ENCODE measurements around the gene KAZN. TPM values are rescaled to one million over a fixed set of nuclear protein-coding genes. Genes with fewer than 3 reads are reported as not detected.

Gene KAZN
- total RNA-seq, 1 experiment from 2014 or later = 15.6 TPM

DNA sequence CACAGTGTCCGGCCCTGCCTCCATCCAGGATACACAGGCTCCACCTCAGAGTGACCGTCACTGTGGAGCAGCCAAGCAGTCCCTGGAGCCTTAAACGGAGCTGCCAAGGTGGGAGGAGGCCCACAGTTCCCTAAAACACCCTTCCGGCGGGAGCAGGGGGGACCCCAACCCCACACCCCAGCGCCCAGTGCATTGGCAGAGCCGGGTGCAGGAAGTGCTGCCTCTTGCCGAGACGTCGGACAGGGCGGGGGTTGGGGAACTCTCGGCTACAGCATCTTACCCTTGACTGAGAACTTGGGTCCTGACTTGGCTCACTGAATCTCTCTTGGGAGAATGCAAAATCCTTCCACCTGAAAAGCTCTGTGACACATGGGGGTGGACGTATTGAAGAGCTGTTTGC is 516.4 kb downstream of the KAZN start:
- ChIA-PET CTCF (no interaction called here), POLR2A (ENCODE audit: unreplicated experiment) (no interaction called here)
- H3K4me2 ChIP-seq = no peak overlapping the region
- no peaks in the 10 kb centered on the region for H3K36me3 ChIP-seq (ENCODE audit: low read depth)
- DNase-seq = no peak
- TF ChIP-seq, protein P1, sequence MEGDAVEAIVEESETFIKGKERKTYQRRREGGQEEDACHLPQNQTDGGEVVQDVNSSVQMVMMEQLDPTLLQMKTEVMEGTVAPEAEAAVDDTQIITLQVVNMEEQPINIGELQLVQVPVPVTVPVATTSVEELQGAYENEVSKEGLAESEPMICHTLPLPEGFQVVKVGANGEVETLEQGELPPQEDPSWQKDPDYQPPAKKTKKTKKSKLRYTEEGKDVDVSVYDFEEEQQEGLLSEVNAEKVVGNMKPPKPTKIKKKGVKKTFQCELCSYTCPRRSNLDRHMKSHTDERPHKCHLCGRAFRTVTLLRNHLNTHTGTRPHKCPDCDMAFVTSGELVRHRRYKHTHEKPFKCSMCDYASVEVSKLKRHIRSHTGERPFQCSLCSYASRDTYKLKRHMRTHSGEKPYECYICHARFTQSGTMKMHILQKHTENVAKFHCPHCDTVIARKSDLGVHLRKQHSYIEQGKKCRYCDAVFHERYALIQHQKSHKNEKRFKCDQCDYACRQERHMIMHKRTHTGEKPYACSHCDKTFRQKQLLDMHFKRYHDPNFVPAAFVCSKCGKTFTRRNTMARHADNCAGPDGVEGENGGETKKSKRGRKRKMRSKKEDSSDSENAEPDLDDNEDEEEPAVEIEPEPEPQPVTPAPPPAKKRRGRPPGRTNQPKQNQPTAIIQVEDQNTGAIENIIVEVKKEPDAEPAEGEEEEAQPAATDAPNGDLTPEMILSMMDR (conservative IDR thresholded peaks at IDR 0.05) = no peak
- no peak for TF ChIP-seq EZH2 (IDR thresholded peaks at IDR 0.05; ENCODE audit: low read depth)
- no TSS peak for BruUV-seq (replicated peaks)
- H3K9me3 ChIP-seq (ENCODE audit: insufficient read depth, low read depth) = no peaks in the 10 kb centered on the region
- no peaks in the 10 kb centered on the region for H3F3A ChIP-seq (ENCODE audit: insufficient read depth, low read depth)
- no peaks in the 10 kb centered on the region for H3K4me1 ChIP-seq (replicated peaks; ENCODE audit: insufficient read depth)
- H3K79me2 ChIP-seq (ENCODE audit: low read depth) = no peaks in the 10 kb centered on the region
- no peak overlapping the region for H3K27ac ChIP-seq
- H3K9me2 ChIP-seq (ENCODE audit: insufficient read depth) = no peaks in the 10 kb centered on the region
- H3K27me3 ChIP-seq (ENCODE audit: insufficient read depth, low read depth) = no peaks in the 10 kb centered on the region
- intact Hi-C loops (cut with micrococcal nuclease; ENCODE audit: unreplicated experiment) = no loop called here
- H4K20me1 ChIP-seq (ENCODE audit: insufficient read depth) = no peaks in the 10 kb centered on the region
- H3K4me3 ChIP-seq = no peak overlapping the region
- H2AFZ ChIP-seq = no peak overlapping the region

DNA sequence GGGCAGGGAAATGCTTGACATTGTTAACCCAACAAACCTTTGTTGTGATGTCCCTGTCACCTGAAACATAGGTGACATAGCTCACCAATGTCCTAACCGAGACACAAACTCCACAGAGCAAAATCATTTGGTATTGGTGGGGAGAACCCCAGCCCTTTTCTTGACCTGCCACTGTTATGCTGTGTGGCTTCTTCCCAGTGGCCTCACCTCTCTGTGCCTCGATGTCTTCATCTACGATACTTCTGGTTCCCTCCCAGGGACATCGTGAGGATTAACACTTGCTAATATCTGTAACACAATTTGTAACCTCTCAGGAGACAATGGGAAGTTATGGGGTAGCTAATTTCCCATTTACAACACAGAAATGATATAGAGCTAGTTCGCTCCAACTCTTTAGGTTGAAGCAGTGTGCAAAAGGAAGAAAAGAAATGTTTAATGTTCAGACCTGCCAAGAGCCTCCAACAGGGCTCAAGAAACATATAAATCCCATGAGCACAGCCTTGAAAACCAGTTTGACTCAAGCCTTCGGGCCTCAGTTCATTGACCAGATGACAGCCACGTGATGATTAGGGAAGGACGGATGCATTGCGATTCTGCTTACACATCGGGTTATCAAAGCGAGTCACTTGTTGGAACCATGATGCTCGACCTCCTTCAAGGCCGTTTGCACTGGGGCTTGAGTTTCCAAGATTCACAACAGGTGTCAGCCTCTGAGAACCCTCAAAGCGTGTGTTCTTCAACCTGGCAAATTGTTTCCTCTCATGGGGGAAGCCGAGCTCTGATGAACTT is 517.3 kb downstream of the KAZN start:
- Histone ChIP-seq H4K20me1 (ENCODE audit: insufficient read depth) (no peaks in the 10 kb centered on the region), H2AFZ (no peak overlapping the region), H3K27me3 (ENCODE audit: insufficient read depth, low read depth) (no peaks in the 10 kb centered on the region), H3K79me2 (ENCODE audit: low read depth) (no peaks in the 10 kb centered on the region), H3K4me2 (no peak overlapping the region), H3K4me1 (replicated peaks; ENCODE audit: insufficient read depth) (no peaks in the 10 kb centered on the region), H3K36me3 (ENCODE audit: low read depth) (no peaks in the 10 kb centered on the region), H3K27ac (no peak overlapping the region), H3K9me2 (ENCODE audit: insufficient read depth) (no peaks in the 10 kb centered on the region), H3K4me3 (no peak overlapping the region), H3K9me3 (ENCODE audit: insufficient read depth, low read depth) (no peaks in the 10 kb centered on the region), H3F3A (ENCODE audit: insufficient read depth, low read depth) (no peaks in the 10 kb centered on the region)
- no TSS peak for BruUV-seq (replicated peaks)
- DNase-seq = no peak
- ChIA-PET CTCF (no interaction called here), POLR2A (ENCODE audit: unreplicated experiment) (no interaction called here)
- TF ChIP-seq EZH2 (IDR thresholded peaks at IDR 0.05; ENCODE audit: low read depth) = no peak
- TF ChIP-seq, protein P1 (conservative IDR thresholded peaks at IDR 0.05) = no peak
- intact Hi-C loops (cut with micrococcal nuclease; ENCODE audit: unreplicated experiment) = no loop called here

DNA sequence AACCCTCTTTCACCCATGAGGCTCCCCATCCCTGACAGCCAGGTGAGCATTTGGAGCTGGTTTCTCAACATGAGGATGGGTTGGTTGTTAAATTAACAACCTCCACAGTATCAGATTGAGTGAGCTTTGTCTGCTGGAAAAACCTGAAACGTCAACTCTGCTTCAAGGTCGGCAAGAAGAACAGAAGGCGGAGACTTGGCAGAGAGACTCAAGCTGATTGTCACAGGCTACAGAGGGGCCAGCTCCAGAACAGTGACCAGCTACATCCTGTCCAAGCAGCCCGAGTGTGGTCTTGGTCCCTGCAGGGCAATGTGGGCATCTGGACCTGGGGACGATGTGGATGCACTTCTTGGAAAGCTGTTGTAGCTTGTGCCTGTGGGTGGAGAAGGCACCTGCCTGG is 518.5 kb downstream of the KAZN start:
- Histone ChIP-seq H3K9me2 (ENCODE audit: insufficient read depth) (no peaks in the 10 kb centered on the region), H3K79me2 (ENCODE audit: low read depth) (no peaks in the 10 kb centered on the region)

More for the DNA sequence above, 518.5 kb downstream of the KAZN start:
- Histone ChIP-seq H3K36me3 (ENCODE audit: low read depth) (no peaks in the 10 kb centered on the region), H3K9me3 (ENCODE audit: insufficient read depth, low read depth) (no peaks in the 10 kb centered on the region), H3K4me2 (no peak overlapping the region), H3K27ac (no peak overlapping the region), H3K27me3 (ENCODE audit: insufficient read depth, low read depth) (no peaks in the 10 kb centered on the region), H3K4me1 (replicated peaks; ENCODE audit: insufficient read depth) (no peaks in the 10 kb centered on the region), H3F3A (ENCODE audit: insufficient read depth, low read depth) (no peaks in the 10 kb centered on the region), H2AFZ (no peak overlapping the region), H3K4me3 (no peak overlapping the region), H4K20me1 (ENCODE audit: insufficient read depth) (no peaks in the 10 kb centered on the region)
- BruUV-seq (replicated peaks) = no TSS peak
- CTCF ChIA-PET = interaction anchor here (0.7 kb wide), 1 partner anchor 188 kb away, joined by 3 read pairs; no protein-coding TSS in a partner anchor
- POLR2A ChIA-PET (ENCODE audit: unreplicated experiment) = no interaction called here
- DNase-seq = no peak
- TF ChIP-seq, protein P1 (conservative IDR thresholded peaks at IDR 0.05) = no peak
- TF ChIP-seq EZH2 (IDR thresholded peaks at IDR 0.05; ENCODE audit: low read depth) = no peak
- intact Hi-C loops (cut with micrococcal nuclease; ENCODE audit: unreplicated experiment) = no loop called here
